ENCODE data around the gene SLC25A20.

The SLC25A20 gene

DNA sequence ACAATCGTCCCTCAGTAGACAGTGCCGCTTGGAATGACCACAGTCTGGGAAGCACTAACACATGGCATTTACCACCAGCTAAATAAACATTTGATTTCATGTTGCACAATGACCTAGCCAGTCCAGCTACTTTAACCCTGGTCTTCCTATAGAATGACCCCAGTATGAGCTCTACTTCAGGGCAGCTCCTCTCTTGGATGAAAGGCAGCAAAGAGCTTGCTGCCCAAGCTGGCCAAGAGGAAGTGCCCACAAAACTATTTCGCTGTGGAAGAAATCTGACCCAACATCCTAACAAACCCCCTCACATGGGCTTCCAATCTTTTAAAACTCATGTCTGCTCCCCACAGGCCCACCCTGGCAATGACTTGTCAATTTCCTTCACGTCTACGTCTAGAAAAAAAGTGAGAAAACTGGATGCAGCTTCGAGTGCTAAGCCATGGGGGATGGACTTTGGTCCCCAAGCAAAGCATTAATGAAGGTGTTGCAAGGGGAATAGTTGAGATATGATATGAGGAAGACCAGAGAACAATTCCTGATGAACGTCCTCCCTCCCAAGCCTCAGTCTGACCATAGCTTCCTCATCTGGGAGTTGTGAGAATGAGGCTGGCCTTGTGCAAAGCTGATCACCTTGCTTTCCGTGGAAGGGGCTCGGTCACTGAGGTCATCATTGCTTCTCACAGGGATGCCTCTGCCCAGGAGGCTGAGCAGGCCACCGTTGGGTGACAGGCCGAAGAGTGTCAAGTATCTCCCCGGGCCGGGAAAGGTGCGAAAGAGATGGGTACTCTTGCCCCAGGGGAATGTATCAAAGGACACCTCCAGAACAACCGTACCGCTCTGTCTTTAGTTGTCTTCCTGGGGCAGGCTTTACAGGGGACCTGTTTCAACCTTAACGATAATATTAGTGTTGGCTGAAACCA is 964 bp downstream of the SLC25A20 start:
- DNase-seq, result no peak

DNA sequence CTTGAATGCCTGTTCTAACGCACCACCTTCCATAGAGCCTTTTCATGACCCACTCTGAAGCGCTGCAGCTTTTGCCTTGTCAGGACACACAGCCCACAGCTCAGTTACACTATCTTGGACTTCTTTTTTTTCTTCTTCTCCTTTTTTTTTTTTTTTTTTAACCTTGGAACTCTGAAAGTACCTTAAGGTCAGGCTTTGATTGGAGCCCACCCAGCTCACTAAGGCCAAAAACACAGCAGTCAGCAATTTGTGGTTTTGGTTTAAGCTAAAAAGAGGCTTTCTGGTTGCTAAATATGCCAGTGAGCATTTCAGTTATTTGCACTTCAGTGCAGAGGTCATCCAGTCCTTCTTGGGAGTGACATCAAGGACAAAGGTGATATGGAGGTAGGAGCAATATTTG is 1.7 kb downstream of the SLC25A20 start:
- no peak for DNase-seq

DNA sequence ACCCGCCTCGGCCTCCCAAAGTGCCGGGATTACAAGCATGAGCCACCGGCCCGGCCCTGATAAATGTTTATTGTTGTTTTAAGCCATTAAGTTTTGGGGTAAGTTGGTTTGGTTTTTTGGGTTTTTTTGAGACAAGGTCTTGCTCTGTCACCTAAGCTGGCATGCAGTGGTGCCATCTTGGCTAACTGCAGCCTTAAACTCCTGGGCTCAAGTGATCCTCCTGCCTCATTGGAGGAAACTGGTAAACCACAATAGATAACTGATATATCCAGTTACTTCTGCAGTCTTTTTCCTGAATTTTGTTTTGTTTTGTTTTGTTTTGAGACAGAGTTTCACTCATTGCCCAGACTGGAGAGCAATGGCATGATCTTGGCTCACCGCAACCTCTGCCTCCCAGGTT is 4.2 kb downstream of the SLC25A20 start:
- no peak for DNase-seq

DNA sequence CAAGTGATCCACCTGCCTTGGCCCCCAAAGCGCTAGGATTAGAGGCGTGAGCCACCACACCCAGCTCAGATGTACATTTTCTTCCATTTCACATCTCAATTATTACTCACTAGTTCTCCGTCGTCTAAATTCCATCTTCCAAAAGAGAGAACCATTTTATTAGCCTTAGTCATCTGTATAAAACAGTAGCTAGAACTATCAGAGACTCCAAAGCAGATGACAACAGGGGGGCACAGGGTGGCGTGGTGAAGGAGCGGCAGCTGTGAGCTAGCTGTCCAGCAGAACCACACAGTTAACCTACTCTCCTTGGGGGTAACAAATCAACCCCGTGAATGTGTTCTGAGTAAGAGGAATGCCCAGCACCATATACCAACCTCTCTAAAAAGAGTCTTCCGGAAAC is 7.1 kb downstream of the SLC25A20 start:
- DNase-seq, result no peak

DNA sequence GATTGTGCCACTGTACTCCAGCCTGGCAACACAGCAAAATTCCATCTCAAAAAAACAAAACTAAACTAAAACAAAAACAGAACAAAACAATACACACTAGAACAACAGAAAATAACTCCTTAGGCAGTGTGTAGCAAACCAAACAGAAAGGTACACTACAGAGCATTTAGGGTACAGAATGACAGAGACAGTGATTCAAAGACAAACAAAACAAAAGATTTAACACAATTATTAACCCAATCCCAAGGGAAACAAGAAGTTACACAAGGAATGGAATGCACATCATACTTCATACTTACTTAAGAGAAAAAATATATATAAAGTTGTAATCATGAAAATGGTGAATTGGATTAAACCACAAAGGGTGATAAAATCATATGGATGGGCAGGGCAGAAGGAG is 12.9 kb downstream of the SLC25A20 start:
- no peak for DNase-seq

DNA sequence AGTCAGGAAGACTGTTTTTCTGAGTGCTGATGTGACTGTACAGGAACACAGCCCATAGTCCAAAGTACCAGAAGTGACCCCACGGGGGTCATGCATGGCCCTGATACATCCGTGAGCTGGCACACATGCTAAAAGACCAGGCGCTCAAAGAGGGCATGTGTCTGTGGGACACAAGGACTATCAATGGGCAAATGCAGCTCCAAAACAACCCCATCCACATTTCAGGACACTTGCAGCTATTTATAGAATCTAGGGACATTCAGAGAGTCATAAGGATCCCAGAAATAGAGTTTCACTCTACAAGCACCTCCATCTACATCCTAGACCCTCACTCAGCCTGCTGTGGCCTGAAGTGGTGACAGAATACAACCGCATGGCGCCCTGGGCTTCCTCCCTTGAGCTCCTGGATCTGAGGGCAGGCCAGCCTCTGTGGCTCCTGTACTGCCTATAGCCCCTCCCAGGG is 17.0 kb downstream of the SLC25A20 start:
- DNase-seq, result no peak

DNA sequence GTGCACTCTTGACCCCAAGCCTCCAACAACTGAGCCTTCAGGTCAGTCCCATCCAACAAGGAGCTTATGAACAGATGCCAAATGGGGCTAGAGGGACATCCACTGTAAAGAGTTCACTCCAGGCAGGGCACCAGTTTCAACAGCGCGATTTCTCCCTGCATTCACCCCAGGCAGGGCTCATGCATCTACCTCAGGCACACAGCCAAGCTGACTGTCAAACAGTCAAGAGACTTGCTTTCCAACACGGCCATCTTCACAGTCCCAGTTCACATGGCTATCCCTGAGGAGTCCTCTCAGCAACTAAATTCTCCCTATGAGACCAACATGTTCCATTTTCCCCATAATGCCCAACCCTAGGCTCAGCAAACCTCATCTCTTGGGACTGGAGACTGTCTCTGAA is 17.7 kb downstream of the SLC25A20 start:
- DNase-seq, result no peak

DNA sequence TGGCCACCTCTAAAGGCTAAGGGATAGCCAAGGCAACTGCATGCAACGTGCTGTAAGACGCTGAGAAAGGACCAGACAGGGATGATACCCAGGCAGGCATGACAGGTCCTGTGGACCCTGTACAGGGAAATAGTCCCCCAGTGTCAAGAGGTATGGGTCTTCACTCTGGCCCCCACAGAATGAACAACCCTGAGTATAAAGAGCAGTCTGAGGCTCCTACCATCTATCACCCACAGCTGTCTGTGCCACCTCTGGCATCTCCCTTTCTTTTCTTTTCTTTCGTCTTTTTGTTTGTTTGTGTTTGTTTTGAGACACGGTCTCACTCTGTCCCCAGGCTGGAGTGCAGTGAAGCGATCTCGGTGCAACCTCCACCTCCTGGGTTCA is 18.7 kb downstream of the SLC25A20 start:
- no peak for DNase-seq

DNA sequence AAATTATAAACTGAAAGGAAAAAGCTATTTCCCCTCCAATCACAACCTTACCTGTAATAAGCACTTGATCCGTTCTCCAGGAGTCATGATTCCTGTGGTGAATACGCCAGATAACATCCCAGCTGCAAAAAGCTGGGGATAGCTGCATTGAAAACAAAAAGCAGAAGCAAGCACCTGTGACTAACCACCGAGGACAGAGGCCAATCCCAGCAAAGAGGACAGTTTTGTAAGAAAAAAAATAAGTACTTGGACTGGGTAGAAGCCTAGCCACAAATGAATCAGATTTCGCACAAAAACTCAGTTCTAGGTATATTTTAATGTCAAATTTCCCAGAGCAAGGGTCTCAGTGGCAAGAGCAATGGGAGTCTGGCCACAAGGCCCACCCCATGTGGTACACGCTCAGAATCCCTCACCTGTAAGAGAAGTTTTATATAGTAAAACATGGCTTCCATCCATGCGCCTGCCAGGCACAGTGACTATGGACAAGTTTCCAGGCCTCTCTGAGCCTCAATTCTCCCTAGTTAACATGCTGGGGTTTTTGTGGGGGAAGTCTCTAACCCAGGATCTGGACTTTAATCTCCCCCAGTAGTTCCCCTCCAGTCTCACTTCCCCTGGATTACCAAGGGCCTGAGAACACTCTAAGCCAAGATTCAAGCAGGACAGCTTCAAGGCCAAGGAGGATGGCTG is 19.2 kb downstream of the SLC25A20 start:
- no peak for DNase-seq

DNA sequence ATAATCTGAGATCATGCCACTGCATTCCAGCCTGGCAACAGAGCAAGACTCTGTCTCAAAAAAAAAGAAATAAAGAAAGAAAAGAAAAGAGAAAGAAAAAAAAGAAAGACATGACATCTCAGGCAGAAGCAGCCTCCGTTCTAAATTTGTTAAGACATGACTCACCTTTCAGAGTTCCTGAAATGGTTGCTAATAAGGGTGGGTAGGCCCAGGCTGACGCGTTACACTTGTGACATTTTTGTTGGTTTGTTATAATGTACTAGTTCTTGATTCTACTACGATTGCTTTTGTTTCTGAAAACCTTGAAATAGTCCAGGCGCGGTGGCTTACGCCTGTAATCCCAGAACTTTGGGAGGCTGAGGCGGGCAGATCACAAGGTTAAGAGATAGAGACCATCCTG is 21.0 kb downstream of the SLC25A20 start:
- no peak for DNase-seq

DNA sequence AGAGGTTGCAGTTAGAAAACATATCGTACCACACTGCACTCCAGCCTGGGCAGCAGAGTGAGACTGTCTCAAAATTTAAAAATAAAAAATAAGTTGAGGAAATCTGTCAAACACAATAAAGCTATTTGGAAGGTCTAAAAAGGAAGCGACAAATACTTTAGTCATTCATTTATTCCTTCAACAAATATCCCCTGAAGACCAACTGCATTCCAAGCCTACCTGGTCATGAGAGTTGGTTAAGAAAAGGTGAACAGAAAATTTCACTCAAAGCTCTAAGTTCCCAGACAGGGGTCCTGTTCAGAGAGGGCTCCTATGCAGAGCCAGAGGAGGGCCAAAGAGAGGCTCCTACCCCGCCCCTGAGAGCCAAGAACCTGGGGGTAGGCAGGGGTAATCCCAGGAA is 35.6 kb downstream of the SLC25A20 start:
- no peak for DNase-seq

DNA sequence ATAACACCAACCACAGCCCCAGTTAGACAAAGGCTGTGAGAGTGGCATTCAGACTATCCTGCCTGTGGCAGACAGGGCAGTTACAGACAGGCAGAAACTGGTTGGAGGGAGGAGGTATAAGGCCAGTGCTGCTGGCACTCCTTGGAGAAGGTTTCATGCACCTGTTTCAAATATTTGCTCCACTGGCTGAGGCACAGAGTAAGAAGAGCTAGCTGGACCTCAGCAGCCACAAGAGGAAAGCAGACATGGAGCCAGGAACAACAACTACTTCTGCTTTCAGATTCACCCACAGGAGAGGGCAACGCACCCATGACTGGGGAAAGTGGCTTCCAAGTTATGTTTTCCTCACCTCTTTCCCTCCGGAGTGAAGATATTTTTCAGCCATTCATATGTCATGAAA is 39.5 kb downstream of the SLC25A20 start:
- no peak for DNase-seq

DNA sequence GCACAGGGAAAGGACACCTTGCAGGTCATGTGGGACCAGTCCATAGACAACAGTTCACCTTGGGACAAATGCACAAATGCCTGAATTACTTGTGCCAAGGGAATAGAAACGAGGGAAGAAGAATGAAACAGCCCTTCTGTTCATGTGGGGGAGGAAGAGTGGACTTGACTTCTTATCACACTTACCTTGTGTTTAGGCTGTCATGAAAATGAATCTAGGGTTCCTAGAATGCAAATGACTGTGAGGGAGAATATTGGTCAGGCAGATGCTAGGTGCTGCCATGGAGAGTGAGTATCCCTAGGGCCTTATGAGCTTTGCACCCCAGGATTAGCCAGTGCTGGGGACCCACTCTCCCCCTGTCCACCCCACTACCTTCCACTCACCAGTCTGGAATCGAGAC is 40.0 kb downstream of the SLC25A20 start:
- no peak for DNase-seq

DNA sequence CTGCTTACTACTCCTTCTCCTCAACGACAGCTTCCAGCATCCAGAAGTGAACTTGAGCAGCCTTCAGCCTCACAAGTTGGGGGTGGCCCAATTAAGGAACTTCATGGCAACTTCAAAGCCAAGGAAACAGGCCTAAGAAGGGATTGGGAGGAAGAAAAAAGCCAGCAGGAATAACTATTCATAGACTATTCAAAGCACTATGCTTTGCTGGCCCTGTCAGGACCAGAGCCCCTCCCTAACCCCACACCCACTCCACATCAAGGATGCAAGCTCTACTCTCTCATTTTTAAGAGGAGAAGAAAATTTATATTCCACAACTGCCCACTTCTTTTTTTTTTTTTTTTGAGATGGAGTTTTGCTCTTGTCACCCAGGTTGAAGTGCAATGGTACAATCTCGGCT is 41.0 kb downstream of the SLC25A20 start:
- DNase-seq, result no peak

DNA sequence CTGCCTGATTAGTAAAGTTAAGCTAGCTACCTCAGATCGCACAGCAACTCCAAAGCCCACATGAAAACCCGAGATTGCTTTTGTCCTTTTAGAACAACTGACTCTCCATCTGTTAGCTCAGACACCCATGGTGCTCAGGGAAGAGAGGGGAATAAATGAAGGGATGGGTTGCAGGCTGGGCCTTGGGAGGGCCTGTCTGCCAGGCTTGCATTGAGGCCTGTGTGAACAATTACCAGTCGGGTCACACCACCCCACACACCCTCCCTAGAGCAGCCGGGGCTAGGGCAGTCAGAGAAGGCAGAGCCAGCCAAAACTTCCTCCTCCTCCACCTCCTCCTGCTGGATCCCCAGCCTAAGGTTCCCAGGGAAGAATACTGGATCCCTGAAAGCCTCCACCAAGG is 42.2 kb downstream of the SLC25A20 start:
- no peak for DNase-seq

DNA sequence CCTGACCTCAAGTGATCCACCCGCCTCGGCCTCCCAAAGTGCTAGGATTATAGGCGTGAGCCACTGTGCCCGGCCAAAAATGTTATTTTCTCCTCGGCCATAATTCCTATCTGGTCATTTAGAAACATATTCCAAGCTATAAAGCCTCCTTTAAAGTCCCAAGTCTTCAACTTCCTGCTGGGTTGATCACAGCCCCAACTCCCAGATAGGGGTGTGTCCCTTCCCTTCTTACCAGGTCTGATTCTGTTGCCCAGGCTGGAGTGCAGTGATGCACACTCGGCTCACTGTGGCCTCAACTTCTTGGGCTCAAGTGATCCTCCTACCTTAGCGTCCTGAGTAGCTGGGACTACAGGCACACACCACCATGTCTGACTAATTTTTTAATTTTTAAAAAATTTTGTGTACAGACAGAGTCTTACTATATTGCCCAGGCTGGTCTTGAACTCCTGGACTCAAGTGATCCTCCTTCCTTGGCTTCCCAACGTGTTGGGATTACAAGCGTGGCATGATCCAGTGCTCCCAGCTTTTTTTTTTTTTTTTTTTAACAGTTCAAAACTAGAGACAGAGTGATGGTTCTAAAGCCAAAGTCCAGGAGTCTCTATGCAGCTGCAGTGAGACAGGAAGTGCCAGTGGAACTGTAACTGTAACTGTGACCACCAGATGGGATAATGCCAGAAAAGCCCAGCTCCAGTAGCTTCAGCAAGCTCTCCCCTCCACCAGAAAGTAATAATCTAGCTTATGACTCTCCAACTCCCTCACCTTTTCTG is 42.8 kb downstream of the SLC25A20 start:
- DNase-seq, result no peak

DNA sequence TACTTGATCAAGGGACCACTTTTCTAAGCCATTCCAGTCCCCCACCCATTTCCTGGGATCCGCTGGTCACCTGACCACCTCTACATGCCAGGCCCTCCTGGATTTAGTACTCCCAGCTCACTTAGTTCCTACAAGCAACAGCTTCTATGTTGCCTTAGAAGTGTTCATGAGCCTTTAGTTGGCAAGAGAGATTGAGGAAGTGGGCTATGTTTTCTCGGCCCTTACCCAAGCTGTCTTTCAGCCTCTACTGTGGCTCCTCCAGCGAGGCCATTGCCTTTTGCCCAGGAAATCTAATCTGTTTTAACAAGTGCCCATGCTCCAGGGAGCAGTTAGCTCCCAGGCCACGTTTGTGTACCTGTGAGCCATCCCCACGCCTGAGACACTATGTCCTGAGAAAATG is 46.5 kb downstream of the SLC25A20 start:
- no peak for DNase-seq

DNA sequence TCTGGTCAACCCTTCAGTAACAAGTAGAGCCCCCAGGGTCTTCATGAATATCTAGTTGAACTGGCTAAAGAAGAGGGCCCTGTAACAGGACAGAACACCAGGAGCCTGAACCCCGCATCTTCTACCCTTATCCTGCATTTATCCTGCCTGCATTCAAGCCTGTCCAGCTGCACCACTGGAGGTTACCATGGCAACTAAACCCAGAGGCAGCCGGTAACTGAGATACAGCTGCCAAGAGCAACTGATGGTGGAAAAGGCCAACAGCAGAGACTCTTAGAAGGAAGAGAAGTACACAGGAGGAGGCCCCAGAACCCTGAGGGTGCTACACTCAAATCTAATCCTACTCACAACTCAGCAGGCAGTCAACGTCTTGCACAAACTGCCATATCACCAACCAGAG is 47.3 kb downstream of the SLC25A20 start:
- no peak for DNase-seq

DNA sequence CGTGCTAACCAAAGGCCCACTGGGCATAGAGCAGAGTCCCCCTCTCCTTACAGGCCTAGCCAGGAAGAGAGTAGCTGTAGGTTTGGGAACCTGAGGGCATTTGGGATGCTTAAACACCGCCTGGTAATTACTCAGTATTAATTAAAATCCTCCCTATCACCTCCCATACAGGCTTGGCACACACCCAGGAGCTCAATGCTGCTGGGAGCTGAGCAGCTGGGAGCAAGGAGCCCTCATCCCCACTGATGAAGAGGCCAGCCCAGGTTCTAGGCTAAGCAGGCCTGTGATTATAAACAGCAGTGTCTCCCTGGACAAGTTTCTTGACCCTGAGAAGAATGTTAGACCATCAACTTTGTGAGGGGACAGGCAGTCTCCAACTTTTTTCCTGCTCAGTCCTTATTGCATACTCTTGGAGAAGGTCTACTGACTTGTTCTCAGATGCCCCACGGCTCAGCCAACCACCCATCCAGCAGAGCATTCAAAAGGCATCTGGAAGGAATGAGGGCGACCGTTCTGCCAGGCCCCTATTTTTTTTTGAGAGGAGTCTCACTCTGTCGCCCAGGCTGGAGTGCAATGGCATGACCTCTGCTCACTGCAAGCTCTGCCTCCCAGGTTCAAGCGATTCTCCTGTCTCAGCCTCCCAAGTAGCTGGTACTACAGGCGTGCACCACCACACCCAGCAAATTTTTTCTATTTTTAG is 49.7 kb downstream of the SLC25A20 start:
- no peak for DNase-seq

DNA sequence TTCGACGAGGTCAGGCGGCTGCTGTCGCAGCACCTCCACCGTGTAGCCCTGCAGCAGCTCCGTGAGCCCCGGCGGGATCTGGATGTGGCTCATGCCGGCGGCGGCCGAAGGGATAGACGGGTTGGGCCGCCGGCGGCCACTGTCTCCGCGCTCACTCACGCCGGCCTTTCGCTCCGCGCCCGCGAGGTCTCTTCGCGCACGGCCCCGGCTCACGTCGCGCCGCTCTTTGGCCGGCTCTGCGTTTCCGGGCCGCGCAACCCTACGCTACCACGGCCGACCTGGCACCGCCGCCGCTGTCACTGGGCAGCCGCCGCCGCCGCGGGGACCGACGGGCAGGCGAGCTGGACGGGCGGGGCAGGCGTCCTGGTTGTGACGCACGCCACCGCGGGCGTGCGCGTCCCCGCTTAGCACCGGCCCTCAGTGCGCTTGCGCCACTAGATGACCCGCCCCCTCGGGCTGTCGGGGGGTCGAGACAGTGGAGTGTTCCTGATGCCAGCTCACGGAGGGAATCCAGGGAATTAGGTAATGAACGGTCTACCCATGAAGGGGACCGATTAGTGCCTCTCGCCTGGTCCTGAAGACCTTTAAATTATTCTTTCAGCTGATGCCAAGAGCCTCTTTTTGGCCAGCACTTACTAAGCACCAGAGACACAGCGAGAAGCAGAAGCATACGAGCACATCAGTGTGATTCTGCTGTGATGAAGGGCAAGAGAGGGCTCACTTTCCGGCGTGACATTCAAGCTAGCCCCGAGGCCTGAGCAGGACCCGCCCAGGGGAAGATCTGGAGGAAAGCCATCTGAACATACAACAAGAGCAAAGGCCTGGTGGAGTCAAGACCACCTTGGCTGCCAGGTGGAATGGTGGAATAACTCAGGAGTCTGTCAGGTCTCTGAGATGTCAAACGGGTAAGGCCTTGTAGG is 50.9 kb downstream of the SLC25A20 start, which contains the start of gene PRKAR2A:
Gene PRKAR2A, minus strand, starts transcription at position 371 of the 920 bp plus-strand sequence. Its CDS starts 278 bp downstream, at position 93.
- peak; percentile 57 to 89 (median 66) for DNase-seq

DNA sequence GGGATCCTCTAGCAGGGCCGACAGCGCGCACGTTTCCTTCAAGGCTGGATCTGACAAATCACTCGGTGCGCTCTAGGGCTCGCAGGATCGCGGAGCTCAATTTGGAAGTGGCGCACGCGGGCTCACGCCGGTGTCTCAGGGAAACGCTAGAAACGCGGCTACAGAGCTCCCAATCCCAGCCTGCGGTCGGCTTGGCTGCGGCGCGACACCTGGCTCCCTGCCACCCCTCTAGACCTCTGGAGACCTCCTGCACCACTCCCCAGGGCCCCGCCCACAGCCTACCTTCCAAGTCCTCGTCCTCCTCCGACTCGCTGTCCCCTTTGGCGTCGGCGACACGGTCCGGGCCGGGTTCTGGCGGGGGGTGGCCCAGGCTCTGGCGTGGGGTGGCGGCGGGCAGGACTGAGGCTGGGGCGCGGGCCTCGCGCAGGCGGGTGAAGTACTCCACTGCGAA is 51.6 kb downstream of the SLC25A20 start:
- DNase-seq, result peak; percentile 33 to 50 (median 46)
